SK-N-MC (cell line): ENCODE results near the gene GALNT15.

Experiments
- DNase-seq: peaks from one replicate; pipeline ENCODE4 v3.0.0-alpha.2; 2011; ENCODE audit warnings: low read depth, low spot score
- H3K27ac ChIP-seq: fragments of 200-600 bp; sonication (generic); 2 replicates; pipeline ENCODE4 v1.5.1; 2016; ENCODE audit warnings: mixed run types
- H3K36me3 ChIP-seq: fragments of 200-600 bp; sonication (generic); 2 replicates; pipeline ENCODE4 v1.6.1; 2017; ENCODE audit warnings: antibody characterized with exemption, low read length, mixed read lengths; ENCODE audit not compliant: insufficient read depth
- H3K4me3 ChIP-seq: fragments of 200-600 bp; sonication (generic); 2 replicates; pipeline ENCODE4 v1.5.1; 2016
- H3K9ac ChIP-seq: fragments of 200-600 bp; sonication (generic); 2 replicates; pipeline ENCODE4 v1.8.0; 2017; ENCODE audit warnings: mixed run types, mixed read lengths; ENCODE audit not compliant: insufficient read length
- H3K9me3 ChIP-seq: fragments of 200-600 bp; sonication (generic); 2 replicates; pipeline ENCODE4 v1.6.1; 2017; ENCODE audit warnings: low read depth, mild to moderate bottlenecking, antibody characterized with exemption, low read length, moderate library complexity, mixed read lengths
- EZH2 ChIP-seq: fragments of 200-600 bp; sonication (generic); IDR thresholded peaks from one replicate; pipeline ENCODE4 v1.6.1; 2017; ENCODE audit warnings: antibody characterized with exemption
- FOXP2 ChIP-seq: optimal IDR thresholded peaks from 2 replicates; pipeline ENCODE3; 2011; ENCODE audit warnings: mild to moderate bottlenecking, moderate library complexity; ENCODE audit not compliant: insufficient read depth; ENCODE audit errors: extremely low read length, control extremely low read depth
- POLR2AphosphoS5 ChIP-seq: IDR thresholded peaks from 2 replicates; pipeline ENCODE4 v1.6.1; 2012; ENCODE audit warnings: mild to moderate bottlenecking, low read depth, low read length, borderline replicate concordance

The GALNT15 gene

GRCh38 chr3:16181361-16181760 is 6.9 kb downstream of the GALNT15 start:
- no peak for DNase-seq
- Histone ChIP-seq H3K9me3 (no peaks in the 10 kb centered on the region), H3K4me3 (no peak overlapping the region), H3K9ac (no peak overlapping the region), H3K36me3 (no peaks in the 10 kb centered on the region), H3K27ac (no peak overlapping the region)
- TF ChIP-seq POLR2AphosphoS5 (no peak), FOXP2 (no peak), EZH2 (no peak)

GRCh38 chr3:16182183-16182582 is 7.7 kb downstream of the GALNT15 start:
- no peak overlapping the region for H3K9ac ChIP-seq

GRCh38 chr3:16182612-16183011 is 8.1 kb downstream of the GALNT15 start:
- H3K36me3 ChIP-seq: no peaks in the 10 kb centered on the region
- TF ChIP-seq POLR2AphosphoS5: no peak
- no peak for TF ChIP-seq EZH2
- no peak for TF ChIP-seq FOXP2
- no peak for DNase-seq
- no peak overlapping the region for H3K4me3 ChIP-seq
- H3K9me3 ChIP-seq: no peaks in the 10 kb centered on the region
- H3K9ac ChIP-seq: no peak overlapping the region
- no peak overlapping the region for H3K27ac ChIP-seq

More at GRCh38 chr3:16182183-16182582, 7.7 kb downstream of the GALNT15 start:
- Histone ChIP-seq H3K9me3 (no peaks in the 10 kb centered on the region), H3K27ac (no peak overlapping the region), H3K4me3 (no peak overlapping the region), H3K36me3 (no peaks in the 10 kb centered on the region)
- TF ChIP-seq FOXP2 (no peak), EZH2 (no peak), POLR2AphosphoS5 (no peak)
- no peak for DNase-seq

- no peak overlapping the region for H3K4me3 ChIP-seq
- no peaks in the 10 kb centered on the region for H3K36me3 ChIP-seq
- H3K9me3 ChIP-seq: no peaks in the 10 kb centered on the region
- DNase-seq: no peak
- H3K9ac ChIP-seq: no peak overlapping the region
- no peak for TF ChIP-seq FOXP2
- no peak for TF ChIP-seq POLR2AphosphoS5
- TF ChIP-seq EZH2: no peak
- H3K27ac ChIP-seq: no peak overlapping the region
Observed at GRCh38 chr3:16183082-16183481, 8.6 kb downstream of the GALNT15 start.

- Histone ChIP-seq H3K4me3 (no peak overlapping the region), H3K27ac (no peak overlapping the region), H3K36me3 (no peaks in the 10 kb centered on the region), H3K9ac (no peak overlapping the region), H3K9me3 (no peaks in the 10 kb centered on the region)
- DNase-seq: no peak
- no peak for TF ChIP-seq EZH2
- TF ChIP-seq FOXP2: no peak
- no peak for TF ChIP-seq POLR2AphosphoS5
Observed at GRCh38 chr3:16183601-16184270, 9.3 kb downstream of the GALNT15 start.

- H3K9me3 ChIP-seq: no peaks in the 10 kb centered on the region
- H3K36me3 ChIP-seq: no peaks in the 10 kb centered on the region
- no peak overlapping the region for H3K27ac ChIP-seq
- H3K4me3 ChIP-seq: no peak overlapping the region
- TF ChIP-seq FOXP2 (no peak), POLR2AphosphoS5 (no peak), EZH2 (no peak)
- H3K9ac ChIP-seq: no peak overlapping the region
- no peak for DNase-seq
Observed at GRCh38 chr3:16186086-16186485, 11.6 kb downstream of the GALNT15 start.

- no peak for TF ChIP-seq POLR2AphosphoS5
- no peak for TF ChIP-seq FOXP2
- TF ChIP-seq EZH2: no peak
Observed at GRCh38 chr3:16186565-16186964, 12.1 kb downstream of the GALNT15 start.

GRCh38 chr3:16187213-16187790 is 12.8 kb downstream of the GALNT15 start:
- H3K9ac ChIP-seq: no peak overlapping the region
- H3K4me3 ChIP-seq: no peak overlapping the region
- H3K36me3 ChIP-seq: no peaks in the 10 kb centered on the region
- no peaks in the 10 kb centered on the region for H3K9me3 ChIP-seq
- no peak for TF ChIP-seq POLR2AphosphoS5
- TF ChIP-seq FOXP2: no peak
- TF ChIP-seq EZH2: no peak
- DNase-seq: no peak
- H3K27ac ChIP-seq: no peak overlapping the region

More at GRCh38 chr3:16186565-16186964, 12.1 kb downstream of the GALNT15 start:
- no peak overlapping the region for H3K9ac ChIP-seq
- H3K9me3 ChIP-seq: no peaks in the 10 kb centered on the region
- DNase-seq: no peak
- H3K4me3 ChIP-seq: no peak overlapping the region
- no peaks in the 10 kb centered on the region for H3K36me3 ChIP-seq
- no peak overlapping the region for H3K27ac ChIP-seq

- no peak overlapping the region for H3K27ac ChIP-seq
Observed at GRCh38 chr3:16188071-16188470, 13.6 kb downstream of the GALNT15 start.

More at GRCh38 chr3:16188071-16188470, 13.6 kb downstream of the GALNT15 start:
- Histone ChIP-seq H3K9ac (no peak overlapping the region), H3K36me3 (no peaks in the 10 kb centered on the region), H3K9me3 (no peaks in the 10 kb centered on the region), H3K4me3 (no peak overlapping the region)
- DNase-seq: no peak
- TF ChIP-seq EZH2: no peak
- no peak for TF ChIP-seq FOXP2
- TF ChIP-seq POLR2AphosphoS5: no peak
